T-helper 22 cell (primary cell): ENCODE data around the gene NOVA2.

Experiments used
- DNase-seq: peaks from one replicate; pipeline ENCODE4 v3.0.0-alpha.2; 2020; ENCODE audit warnings: low read depth

The NOVA2 gene

DNA sequence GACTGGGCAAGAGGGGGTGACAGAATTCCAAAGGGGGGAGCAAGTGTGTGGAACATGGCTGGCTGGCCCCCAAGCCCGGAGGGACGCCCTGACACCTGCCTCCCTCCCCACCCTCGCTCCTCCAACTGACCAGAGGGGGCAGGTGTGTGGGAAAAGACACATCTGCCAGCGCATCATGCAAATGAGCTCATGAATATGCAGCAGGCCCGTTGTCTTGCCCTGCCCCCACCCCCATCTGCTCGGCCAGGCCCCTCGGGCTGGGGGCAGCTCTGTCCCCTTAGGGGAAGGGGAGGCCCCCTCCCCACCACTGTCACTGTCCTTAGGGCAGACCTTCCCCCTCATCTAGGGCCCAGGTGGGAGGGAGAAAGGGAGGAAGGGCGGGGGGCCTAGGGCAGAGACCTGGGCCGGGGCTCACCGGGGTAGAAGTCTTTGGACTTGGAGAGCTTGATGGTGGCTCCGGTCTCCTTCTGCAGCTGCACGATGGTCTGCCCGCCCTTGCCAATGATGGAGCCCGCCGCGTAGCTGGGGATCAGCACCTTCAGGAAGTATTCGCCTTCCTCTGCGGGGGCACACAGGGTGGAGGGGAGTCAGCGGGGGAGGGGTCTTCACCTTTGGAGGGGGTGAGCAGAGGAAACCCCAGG lies 12.9 kb downstream of the NOVA2 start:
- DNase-seq: no peak

DNA sequence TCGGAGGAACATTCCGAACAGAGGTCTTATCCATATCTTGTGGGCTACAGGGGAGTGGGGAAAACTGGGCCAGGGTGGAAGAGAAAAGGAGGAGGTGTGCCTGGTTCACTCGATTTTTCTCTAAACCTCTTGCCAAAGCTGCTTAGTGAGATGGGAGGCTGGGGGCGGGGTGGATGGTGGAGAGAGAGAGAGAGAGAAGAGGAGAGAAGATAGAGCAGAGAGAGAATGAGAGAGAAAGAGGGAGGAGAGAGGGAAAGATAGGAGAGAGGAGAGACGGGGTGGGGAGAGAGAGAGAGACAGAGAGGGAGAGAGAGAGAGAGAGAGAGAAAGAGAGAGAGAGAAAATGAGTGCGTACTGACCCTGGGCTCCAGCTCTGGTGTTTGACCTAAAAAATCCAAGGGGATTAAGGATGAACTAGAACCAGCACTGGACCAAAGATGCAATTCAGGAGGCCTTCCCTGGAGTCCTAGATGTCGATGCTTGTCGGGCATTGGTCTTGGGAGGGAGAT lies 14.1 kb downstream of the NOVA2 start:
- DNase-seq: no peak

DNA sequence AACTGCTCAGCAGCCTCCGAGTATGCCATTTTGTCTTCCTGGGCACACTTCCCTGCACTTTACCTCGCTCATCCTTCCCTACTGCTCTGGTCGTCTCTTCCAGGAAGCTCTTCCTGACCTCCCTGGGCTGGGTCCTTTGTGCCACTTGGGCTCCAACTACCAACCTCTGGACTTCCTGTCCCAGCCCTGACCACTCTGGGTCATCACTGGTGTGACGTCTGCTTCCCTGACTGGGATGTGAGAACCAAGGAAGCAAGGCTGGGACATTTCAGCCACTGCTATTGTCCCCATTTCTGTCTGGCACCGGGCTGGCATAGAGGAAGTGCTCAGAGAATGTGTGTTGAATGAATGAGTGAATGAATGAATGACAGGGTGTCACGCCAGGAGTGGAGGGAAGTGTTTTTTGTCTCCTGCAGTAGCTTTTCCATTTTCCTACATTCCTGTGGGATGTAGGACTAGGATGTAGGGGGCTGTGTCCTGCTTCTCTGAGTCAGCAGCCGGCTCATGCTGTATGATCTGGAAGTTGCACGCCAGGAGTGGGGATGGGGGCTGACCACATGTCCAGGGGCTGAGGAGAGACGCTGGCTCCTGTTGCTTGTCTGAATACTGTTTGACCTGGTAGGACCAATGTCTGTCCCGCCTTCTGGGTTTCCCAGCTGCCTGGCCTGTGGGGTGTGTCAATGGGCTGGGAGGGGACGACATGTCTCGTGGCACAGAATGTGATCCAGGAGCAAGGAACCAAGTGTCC lies 14.7 kb downstream of the NOVA2 start:
- no peak for DNase-seq

DNA sequence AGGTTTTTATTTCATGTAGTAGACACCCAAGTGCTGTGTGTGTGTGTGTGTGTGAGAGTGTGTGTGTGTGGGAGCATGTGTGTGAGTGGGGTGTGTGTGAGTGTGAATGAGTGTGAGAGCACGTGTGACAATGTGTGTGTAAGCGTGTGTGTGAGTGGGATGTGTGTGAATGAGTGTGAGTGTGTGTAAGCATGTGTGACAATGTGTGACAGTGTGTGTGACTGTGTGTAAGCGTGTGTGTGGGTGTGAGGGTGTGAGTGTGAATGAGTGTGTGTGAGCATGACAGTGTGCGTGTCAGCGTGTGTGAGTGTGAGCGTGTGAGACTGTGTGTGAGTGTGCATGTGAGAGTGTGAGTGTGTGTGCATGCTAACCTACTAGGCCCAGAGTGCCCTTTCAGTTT lies 15.3 kb downstream of the NOVA2 start:
- no peak for DNase-seq

DNA sequence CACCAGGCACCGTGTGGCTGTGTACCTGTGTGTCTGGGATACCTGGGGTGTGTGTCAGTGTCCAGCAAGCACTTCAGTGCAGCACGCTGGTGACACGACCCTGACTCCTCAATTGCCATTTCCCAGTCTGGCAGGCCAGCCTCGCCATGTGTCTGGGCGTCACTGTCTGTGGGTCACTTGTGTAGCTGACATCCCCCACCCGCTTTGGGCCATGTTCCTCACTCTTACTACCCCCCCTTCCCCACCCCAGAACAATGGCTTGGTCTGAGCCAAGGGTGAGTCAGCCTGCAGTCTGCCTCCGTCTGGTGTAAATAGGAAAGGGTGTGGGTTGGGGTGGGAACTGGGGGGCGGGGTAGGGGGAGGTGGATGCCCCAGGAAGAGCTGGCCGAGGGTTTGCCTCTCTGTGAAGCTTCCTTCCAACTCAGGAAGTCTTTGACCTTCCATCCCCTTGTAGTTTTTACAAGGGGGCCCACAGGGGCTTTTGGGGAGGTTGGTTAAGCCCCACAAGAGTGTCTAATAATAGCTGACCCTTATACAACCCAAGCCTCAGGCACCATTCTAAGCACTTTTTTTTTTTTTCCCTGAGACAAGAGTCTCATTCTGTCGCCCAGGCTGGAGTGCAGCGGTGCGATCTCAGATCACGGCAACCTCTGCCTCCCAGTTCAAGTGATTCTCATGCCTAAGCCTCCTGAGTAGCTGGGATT lies 17.6 kb downstream of the NOVA2 start:
- no peak for DNase-seq

DNA sequence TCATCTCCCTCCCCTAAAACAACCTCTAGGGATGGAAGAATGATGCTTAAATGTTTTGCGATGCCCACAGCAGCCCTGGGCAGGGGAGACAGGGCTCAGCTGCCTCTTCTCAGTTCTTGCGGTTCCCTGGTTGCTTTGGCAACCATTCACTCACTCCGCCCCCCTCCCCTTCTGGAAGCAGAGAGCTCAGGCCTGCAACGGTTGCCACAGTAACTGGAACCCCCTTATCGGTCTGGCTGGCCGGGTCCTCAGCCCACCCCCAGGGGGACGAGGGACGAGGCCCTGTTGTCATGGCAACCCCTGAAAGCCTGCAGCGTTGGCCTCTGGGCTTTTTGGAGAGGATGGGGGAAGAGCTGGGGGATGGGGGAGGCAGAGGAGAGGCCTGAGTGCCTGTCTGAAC lies 19.5 kb downstream of the NOVA2 start:
- DNase-seq: no peak

DNA sequence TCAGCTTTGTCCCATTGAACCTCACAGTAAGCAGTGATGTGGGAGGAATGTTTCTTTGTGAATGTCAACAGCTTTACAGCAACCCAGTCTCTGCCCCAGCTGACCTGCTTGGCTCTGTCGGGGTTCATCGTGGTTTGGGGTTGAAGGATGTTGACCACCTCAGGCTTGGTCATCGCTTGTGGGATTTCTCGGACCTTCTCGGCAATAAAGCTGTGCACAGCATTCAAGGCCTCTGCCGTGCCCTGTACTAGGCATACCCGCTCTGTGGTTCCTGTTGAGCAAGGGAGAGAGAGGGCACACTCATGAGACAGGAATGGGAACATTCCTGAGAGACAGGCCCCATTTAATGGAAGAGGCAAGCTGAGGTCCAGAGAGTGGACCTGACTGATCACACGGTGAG lies 20.0 kb downstream of the NOVA2 start:
- no peak for DNase-seq

DNA sequence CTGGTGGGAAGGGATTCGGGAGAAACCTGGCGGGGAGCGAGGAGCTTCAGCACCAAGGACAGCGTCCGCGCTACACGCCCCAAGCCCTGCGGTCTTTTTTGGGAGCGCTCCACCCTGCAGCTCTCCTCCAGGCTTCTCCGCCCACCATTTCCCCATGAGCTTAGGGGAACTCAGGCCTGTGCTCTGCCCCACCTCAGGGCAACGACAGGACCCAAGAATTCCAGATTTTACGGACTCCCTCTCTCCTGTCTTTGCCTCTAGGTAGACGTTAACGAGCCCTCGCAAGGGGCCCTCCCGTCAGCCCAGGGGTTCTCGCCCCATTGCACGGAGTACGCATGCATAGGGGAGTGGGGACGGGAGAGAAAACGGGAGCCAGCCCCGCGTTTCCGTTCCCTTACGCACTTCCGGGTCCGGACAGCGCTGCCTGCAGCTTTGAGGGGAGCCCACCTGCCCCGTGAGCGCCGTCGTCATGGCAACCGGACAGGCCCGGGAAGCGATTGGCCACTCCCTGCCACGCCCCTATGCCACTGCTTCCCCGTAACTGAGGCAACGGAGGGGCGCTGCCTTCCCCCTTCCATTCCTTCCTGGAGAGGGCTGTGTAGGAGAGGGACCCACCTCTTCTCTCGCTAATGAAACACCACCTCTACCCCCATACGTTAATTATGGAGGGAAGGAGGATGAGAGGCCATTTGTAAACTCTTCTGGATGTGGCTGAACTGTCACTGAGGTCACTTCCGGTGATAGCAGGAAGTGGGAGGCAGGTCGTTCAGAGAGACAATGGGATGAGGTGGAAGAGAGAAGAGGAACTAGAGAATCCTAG lies 20.8 kb downstream of the NOVA2 start:
- DNase-seq: no peak

DNA sequence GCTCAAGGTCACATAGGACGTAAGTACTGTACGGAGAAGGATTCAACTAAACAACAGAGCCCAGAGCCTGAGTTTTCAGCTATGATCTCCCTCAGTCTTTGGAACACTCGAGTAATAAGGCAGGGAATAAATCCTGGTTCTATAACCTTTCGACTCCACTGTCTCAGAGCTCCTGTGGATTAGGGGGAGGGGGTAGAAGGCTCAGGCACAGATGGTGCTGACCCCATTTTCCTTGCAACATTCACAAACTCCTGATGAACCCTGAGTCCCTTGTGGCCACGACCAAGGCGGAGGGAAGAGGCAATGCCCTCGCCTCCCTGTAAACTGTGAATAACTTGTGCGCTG lies 21.4 kb downstream of the NOVA2 start:
- DNase-seq: no peak

DNA sequence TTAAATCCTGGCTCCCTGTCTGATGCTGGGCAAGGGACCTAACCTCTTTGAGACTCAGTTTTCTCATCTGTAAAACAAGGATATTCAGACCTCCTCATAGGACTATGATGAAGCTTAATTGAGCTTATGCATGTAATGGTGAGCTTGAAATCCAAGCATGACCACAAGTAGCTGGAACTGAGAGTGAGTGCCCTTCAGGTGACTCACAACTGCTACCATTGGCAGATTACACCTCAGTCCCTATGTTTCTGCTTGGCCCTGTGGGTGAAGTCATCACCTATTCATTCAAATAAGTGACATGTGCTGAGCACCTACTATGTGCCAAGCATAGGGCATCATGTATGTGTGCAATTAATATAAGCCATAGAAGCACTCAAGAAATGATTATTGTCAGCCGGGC lies 25.7 kb downstream of the NOVA2 start:
- DNase-seq: no peak

DNA sequence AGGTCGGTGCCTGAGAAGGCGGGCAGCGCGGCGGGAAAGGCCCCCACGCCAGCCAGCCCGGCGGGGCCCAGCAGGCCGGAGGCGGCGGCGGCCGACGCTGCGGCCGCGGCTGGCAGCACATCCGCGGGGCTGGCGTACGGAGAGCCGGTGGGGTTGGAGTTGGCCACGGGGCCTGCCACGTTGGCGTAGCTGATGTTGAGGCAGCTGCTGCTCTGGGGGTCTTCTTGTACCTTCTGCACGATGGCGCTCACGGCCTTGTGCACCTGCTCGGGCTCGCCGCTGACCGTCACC lies 33.2 kb downstream of the NOVA2 start:
- no peak for DNase-seq

DNA sequence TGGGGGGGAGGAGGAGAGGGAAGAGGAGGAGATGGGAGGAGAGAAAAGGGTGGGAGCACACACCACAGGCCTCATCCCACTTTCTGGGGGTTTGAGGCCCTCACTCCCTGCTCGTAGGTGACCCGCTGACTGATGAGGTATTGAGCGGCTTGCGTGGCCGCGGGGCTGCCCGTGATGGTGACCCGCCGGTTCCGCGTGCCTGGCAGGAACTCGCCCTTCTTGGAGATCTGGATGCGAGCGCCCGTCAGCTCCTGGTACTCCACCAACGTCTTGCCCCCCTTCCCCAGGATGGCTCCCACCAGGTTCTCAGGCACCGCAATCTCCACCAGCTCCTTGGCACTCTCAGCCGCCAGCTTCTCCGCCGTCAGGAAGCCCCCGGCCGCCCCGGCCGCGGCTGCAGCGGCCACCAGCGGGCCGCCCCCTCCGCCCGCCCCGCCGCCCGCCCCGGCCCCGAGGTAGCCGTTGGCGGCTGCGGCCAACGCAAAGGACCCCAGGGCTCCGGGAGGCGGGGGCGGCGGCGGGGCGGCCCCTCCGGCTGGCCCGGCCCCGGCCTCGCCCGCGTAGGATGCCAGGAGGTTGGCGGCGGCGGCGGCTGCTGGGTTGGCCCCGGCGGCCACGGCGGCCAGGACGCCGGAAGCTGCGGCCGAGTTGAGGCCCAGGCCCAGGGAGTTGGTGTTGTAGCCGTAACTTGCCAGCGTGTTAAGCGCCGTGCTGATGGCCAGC lies 33.7 kb downstream of the NOVA2 start:
- DNase-seq: no peak

DNA sequence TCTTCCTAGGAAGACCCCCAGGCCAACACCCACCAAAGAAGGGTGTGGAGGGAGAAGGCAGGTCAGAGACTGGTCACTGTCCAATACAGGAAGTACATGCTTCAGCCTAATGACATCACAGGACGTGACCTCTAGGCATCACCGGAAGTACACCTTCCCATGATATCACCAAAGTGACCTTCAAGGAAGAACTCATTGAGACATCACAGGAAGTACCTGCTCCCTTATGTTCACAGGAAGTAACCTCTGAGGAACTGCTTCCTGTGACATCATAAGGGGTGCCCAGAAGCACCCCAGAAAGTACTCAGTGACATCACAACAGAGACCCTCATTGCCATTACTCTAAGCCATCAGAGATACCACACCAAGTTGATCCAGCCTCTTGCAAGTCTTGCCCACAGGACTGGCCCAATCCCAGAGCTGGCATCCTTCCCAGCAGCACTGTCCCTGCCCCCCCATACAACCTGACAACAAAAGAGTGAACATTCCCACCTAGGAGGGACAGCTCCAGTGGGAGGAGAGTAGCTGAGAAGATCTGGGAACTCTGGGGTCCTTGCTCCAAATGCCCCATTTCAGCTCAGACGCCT lies 34.8 kb downstream of the NOVA2 start:
- DNase-seq: no peak

DNA sequence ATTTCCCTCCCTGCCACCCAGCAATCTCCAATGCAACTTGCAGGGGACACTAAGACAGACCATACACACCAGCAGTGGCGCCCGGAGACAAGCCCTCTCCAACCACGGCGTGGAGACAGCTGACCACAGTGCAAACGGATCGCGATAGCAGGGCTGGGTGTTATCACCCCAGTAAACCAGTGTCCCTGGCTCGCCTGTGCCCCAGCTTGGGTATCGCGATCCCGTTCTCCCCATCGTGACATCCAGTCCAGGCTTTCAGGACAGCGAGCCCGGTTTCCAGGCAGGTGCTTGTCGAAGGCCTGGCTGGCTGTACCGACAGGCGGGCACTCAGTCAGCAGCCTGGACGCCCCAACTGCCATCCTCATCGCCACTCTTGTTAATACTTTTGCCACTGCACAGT lies 38.4 kb downstream of the NOVA2 start:
- DNase-seq: no peak

DNA sequence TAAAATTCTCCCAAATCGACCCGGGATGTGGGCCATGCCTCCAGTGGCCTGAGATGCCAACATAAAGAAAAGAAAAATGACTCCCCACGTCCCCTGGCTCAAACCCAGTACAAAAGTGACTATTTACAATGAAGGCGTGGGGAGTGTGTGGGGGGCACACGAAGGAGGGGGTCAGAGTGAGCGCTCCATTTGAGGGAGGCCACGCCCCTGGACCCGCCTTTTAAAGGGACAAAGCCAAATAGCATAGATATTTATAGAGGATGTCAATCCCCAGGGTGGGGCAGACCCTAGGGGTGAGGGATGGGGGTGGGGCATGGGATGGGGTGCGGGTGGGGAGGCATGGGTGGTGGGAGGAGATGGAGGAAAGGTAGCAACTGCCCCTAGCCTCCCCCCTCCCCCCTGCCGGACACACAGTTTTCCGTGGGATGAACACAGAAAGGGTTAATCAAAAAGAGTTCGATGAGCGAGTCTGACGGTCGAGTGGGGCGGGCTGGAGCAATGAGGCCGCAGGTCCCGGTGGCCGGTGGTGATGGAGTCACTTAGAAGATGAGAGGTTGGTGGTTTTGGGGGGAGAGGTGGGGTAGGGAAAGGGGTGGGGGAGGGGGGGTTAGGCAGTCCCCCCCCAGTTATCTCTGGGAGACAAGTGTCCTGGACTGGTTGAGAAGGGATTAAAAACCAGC lies 39.0 kb downstream of the NOVA2 start:
- no peak for DNase-seq

DNA sequence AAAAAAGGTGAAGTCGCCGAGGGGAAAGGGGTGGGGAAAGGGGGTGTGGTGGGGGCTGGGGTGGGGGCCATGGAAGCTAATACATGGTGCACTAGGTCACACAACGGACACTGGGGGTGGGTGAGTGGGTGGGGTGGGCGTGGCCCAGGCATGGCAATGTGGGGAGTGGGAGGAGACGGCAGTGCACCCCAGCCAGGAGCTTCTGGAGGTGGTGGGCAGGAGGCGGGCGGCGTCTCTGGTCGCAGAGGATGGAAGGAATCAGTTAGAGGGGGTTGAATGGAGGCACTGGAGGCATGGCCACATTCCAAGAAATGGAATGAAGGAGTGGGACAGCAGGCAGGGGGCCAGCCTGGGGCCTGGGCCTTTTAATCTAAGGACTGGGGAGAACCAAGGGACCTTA lies 39.9 kb downstream of the NOVA2 start:
- DNase-seq: no peak

DNA sequence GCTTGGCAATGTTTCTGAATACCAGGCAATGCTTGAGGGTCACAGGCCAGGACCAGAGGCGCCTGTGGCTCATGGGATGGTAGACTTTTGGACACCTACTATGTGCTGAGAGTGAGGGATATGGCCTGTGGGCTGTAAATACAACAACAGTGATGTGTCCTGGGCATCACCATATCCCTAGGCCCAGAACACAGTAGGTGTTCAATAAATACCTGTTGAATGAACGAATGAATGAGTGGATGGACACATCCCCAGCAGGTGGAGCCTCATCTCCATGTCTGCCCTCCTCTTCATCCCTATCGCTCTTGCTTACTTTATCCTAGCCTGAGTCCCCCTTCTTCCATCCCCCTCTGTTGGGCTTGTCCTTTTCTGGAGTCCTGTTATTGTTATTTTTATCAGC lies 42.6 kb downstream of the NOVA2 start:
- no peak for DNase-seq

DNA sequence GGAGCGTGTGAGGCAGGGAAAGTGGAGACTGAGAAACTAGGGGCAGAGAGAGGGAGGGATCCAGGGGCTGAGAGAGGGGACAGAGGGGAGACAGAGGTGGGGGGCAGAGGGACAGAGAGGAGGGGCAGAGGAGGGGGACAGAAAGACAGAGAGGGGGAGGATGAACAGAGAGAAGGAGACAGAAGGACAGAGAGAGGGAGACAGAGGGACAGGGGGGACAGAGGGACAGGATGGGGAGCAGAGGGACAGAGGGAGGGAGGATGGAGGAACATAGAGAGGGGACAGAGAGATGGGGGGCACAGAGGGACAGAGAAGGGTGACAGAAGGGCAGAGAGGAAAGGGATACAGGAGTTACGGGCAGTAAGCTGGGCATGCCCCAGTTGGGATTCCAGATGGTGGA lies 44.4 kb downstream of the NOVA2 start:
- no peak for DNase-seq

DNA sequence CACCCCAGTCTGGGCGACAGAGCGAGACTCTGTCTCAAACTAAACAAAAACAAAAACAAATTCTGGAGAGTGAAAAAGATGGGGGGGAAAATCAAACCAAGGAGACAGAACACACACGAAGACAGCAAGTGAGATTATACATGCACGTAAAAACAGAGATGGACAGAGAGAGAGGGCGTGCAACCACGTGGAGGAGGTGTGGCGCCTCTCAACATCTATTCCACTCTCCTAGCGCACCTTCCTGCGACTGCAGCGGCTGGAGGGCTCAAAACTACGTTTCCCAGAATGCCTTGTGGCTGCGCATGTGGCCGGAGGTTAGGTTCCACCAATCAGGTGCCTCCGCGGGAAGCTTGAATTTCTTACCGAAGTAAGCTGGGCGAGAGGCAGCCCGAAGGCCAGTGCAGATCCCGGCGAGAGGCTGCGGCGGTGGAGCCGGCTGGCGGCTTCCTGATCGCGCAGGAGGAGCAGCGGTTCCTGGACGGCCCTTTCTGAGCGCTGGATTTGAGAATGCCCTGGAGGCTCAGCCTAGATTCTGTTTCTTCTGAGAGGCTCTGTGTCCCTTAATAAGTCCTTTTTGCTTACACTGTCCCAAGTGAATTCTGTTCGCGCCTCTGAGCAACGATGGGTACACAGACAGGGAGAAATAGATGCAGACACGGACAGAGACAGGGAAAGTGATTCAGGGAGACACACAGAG lies 46.0 kb downstream of the NOVA2 start:
- DNase-seq: peak; percentile 73

DNA sequence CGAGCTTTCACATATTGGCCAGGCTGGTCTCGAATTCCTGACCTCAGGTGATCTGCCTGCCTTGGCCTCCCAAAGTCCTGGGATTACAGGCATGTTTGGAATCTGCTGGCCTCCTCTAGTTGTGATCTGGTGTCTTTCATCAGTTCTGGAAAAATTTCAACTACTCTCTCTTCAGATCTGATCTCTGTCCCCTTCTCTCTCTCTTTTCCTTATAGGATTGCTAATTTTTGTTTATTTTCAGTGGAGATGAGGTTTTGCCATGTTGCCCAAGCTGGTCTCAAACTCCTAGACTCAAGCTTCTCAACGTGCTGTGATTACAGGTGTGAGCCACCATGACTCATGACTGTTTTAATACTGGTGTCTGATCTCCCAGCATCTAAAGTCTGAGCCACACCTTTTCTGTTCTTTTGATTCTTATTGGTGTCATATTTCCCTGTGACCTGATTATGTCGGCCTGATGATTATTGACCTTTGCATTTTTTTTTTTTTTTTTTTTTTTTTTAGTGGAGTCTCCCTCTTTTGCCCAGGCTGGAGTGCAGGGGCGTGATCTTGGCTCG lies 48.7 kb downstream of the NOVA2 start:
- no peak for DNase-seq
